H1 (cell line): ENCODE results near the gene HCST.

Experiments used
- CBX5 ChIP-seq: fragments of 300-800, 300-1000 bp; sonication (generic); IDR thresholded peaks from 2 replicates; pipeline ENCODE4 v1.7.1; 2016; ENCODE audit warnings: antibody characterized with exemption, low read length, low read depth
- CTCF ChIP-seq, 3 experiments: IDR thresholded peaks; 1 replicate in 2 of 3; 2 replicates in 1 of 3; pipeline versions ENCODE4 v1.5.1 to v1.6.1; 2011; ENCODE audit warnings: low read length in 3 of 3, mild to moderate bottlenecking in 3 of 3, inconsistent platforms in 2 of 3, low read depth in 1 of 3, moderate library complexity in 1 of 3; ENCODE audit not compliant: insufficient read depth in 1 of 3; ENCODE audit errors: control extremely low read depth in 1 of 3
- GTF2F1 ChIP-seq: IDR thresholded peaks from 2 replicates; pipeline ENCODE4 v1.6.1; 2012; ENCODE audit warnings: low read depth, low read length, improper control_type of control experiment, borderline replicate concordance
- POLR2AphosphoS5 ChIP-seq: IDR thresholded peaks from 2 replicates; pipeline ENCODE4 v1.6.1; 2011; ENCODE audit warnings: low read depth, low read length
- SP2 ChIP-seq: IDR thresholded peaks from 2 replicates; pipeline ENCODE4 v1.6.1; 2012; ENCODE audit warnings: mild to moderate bottlenecking, low read length, inconsistent platforms
- SRF ChIP-seq: IDR thresholded peaks from 2 replicates; pipeline ENCODE4 v1.6.1; 2011; ENCODE audit warnings: mild to moderate bottlenecking, low read depth, low read length, moderate library complexity
- ZNF274 ChIP-seq: IDR thresholded peaks from 2 replicates; pipeline ENCODE4 v1.7.0; 2012; ENCODE audit warnings: low read length, borderline replicate concordance; ENCODE audit errors: extremely low read depth

GRCh38 chr19:35883882-35884281, 18.4 kb upstream of the HCST start:
- TF ChIP-seq SRF (no peak), GTF2F1 (no peak), CTCF (IDR thresholded peaks at IDR 0.05; ENCODE audit: control extremely low read depth in 1 of 3, insufficient read depth in 1 of 3, low read depth in 1 of 3, low read length in 3 of 3) (no peak), POLR2AphosphoS5 (no peak), ZNF274 (no peak), CBX5 (no peak), SP2 (no peak)
